GM19372 (cell line): Measurements from ENCODE around the gene OLFM2.
"Not testable (repeated sequence)": the region's sequence is repeated elsewhere in the genome, so short reads cannot be mapped to it uniquely, and the experiment has no call there.

Source experiments
- ATAC-seq: cut with Tn5 transposase; IDR thresholded peaks from one replicate; pipeline ENCODE4 v1.9.1; 2021; ENCODE audit warnings: mild to moderate bottlenecking, low read depth, moderate library complexity; ENCODE audit not compliant: unreplicated experiment

Gene OLFM2

GRCh38 chr19:9871626-9872338 is 64.5 kb downstream of the OLFM2 start:
- ATAC-seq, result no peak

GRCh38 chr19:9868983-9869617 is 67.2 kb downstream of the OLFM2 start:
- ATAC-seq, result no peak

- ATAC-seq, result no peak
Measured at GRCh38 chr19:9865732-9866501, 70.4 kb downstream of the OLFM2 start.

GRCh38 chr19:9863759-9864158 is 72.6 kb downstream of the OLFM2 start:
- no peak for ATAC-seq

GRCh38 chr19:9862938-9863337 is 73.4 kb downstream of the OLFM2 start:
- ATAC-seq, result no peak

- ATAC-seq, result no peak
Measured at GRCh38 chr19:9861503-9861902, 74.8 kb downstream of the OLFM2 start.

GRCh38 chr19:9860407-9860806 is 75.9 kb downstream of the OLFM2 start:
- no peak for ATAC-seq

- ATAC-seq, result no peak
Measured at GRCh38 chr19:9858766-9859165, 77.5 kb downstream of the OLFM2 start.

GRCh38 chr19:9857920-9858746 is 78.2 kb downstream of the OLFM2 start:
- ATAC-seq, result no peak

- no peak for ATAC-seq
Measured at GRCh38 chr19:9857076-9857721, 79.1 kb downstream of the OLFM2 start.

GRCh38 chr19:9856609-9857008 is 79.7 kb downstream of the OLFM2 start:
- ATAC-seq, result no peak

GRCh38 chr19:9854282-9854846 is 82.0 kb downstream of the OLFM2 start:
- no peak for ATAC-seq

GRCh38 chr19:9850235-9850959 is 85.9 kb downstream of the OLFM2 start:
- no peak for ATAC-seq

GRCh38 chr19:9849791-9850190 is 86.5 kb downstream of the OLFM2 start:
- no peak for ATAC-seq

GRCh38 chr19:9848762-9849161 is 87.6 kb downstream of the OLFM2 start:
- ATAC-seq, result no peak

GRCh38 chr19:9848060-9848459 is 88.3 kb downstream of the OLFM2 start:
- no peak for ATAC-seq

GRCh38 chr19:9847087-9847671 is 89.1 kb downstream of the OLFM2 start:
- no peak for ATAC-seq

GRCh38 chr19:9843626-9844273 is 92.6 kb downstream of the OLFM2 start:
- not testable (repeated sequence) for ATAC-seq
